ENCODE measurements around the gene SLC6A1.
"Not testable (repeated sequence)": the region's sequence is repeated elsewhere in the genome, so short reads cannot be mapped to it uniquely, and the experiment has no call there.

The SLC6A1 gene

GRCh38 chr3:11057655-11058054 lies 65.1 kb downstream of the SLC6A1 start:
- DNase-seq (ENCODE audit: low read depth in 2 of 2, low spot score in 1 of 2) = no peak

DNA sequence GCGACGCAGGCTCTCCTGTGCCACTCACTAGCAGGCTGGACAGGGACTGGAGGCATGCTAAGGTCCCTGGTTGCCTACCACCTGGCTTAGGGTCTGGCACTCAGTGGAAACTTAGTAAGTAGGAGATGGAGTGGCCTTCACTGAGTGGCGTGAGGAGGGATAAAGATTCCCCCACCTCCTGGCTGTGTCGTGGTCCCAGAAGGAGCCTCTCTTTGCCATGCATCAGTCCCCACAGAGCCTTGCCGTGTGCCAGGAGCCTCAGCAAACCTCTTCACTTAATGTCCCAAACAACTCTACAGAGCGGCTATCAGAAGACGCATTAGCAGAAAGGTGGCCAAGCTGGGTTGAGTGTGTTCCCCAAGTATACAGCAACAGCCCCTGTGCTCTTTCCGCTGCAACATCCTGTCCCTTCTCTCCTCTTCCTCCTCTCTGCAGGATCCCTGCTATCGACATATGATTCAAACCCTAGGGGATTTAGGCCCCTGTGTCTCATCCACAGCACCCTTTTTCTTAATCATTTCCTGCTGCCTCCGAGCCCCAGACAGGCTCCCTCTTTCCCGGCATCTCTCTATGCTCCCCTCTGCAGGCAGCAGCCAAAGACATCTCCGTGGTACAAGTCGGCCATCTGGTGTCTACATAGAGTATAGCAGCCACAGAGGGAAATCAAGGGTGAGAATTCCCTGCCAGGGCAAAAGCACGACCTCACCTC lies 66.7 kb downstream of the SLC6A1 start:
- no peak for DNase-seq (ENCODE audit: low read depth in 2 of 2, low spot score in 1 of 2)

DNA sequence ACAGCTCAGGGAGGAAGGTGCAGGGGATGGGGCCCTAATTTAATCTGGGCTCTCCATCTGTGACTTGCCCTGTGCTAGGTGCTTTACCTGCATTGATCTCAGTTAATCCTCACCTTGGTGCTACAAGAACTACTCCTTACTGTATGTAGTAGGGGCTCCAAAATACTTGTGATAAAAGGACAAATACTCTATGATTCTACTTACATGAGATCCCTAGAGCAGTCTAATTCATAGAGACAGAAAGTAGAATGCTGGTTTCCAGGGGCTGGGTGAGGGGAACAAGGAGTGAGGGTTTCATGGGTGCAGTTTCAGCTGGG lies 67.2 kb downstream of the SLC6A1 start:
- no peak for DNase-seq (ENCODE audit: low read depth in 2 of 2, low spot score in 1 of 2)

DNA sequence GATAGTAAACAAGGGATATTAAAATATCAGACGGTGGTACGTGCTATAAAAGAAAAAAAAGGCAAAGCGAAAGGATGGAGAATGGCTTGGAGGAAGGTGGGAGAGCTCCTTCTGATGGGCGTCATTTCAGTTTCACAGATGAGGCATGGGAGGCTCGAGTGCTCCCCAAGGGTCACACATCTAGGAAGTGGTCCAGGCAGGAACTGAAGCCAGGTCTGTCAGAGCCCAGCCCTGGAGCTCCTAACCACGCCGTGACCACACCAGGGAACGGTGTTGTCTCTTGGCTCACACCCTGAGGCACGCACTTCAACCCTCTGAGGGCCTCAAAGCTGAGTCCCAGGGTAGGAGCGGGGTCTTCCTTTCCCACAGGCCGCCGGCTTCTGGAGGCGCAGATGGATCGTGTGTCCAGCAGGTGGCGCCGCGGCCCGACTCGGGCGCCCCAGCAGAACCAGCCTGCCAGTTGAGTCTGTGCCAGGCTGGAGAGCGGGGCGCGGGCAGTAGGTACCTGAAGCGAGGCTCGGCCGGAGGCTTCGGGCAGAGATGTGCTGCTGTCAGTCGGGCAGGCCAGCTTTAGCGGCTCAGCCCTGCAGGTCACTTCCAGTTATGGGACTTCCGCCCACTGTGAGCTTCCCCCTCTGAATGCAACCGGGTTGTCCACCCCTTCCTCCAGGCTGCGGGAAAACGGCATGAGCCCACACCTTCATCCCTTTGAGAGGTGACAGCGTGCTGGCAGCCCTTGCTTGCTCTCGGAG lies 68.1 kb downstream of the SLC6A1 start:
- peak in 1 of 2 donors; percentile 6 for DNase-seq (ENCODE audit: low read depth in 2 of 2, low spot score in 1 of 2)

- DNase-seq (ENCODE audit: low read depth in 2 of 2, low spot score in 1 of 2) = not testable (repeated sequence)
Measured at GRCh38 chr3:11061268-11061871, 68.8 kb downstream of the SLC6A1 start.

DNA sequence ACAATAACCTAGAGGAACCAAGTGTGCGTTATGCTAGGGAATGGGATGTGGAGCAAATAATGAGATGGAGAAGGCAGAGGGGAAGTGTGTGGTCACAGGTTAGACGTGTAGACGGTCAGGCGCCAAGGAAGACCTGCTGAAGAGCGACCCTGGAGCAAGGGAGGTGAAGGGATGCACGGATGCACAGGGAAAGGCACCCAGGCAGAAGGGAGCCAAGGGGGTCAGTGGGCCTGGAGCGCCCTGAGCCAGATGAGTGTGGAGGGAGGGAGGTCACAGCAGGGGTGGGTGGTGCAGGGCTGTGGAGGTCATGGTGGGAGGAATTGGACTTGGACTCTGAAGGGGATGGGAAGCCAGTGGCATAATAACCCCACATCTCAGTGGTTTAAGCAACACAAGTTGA lies 70.2 kb downstream of the SLC6A1 start:
- no peak for DNase-seq (ENCODE audit: low read depth in 2 of 2, low spot score in 1 of 2)

DNA sequence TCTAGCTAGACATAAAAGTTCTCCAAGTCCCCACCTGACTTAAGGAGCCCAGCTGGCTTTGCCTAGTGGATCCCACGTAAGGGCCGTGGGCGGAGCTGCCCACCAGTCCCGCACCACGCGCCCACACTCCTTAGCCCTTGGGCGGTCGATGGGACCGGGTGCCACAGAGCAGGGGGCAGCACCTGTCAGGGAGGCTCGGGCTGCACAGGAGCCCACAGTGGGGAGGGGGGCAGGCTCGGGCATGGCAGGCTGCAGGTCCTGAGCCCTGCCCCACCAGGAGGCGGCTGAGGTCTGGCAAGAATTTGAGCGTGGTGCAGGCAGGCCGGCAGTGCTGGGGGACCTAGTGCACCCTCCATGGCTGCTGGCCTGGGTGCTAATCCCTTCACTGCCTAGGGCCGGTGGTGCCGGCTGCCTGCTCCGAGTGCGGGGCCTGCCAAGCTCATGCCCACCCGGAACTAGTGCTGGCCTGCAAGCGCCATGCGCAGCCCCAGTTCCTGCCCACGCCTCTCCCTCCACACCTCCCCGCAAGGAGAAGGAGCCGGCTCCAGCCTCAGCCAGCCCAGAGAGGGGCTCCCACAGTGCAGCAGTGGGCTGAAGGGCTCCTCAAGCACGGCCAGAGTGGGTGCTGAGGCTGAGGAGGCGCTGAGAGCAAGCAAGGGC lies 78.7 kb downstream of the SLC6A1 start:
- no peak for DNase-seq (ENCODE audit: low read depth in 2 of 2, low spot score in 1 of 2)

DNA sequence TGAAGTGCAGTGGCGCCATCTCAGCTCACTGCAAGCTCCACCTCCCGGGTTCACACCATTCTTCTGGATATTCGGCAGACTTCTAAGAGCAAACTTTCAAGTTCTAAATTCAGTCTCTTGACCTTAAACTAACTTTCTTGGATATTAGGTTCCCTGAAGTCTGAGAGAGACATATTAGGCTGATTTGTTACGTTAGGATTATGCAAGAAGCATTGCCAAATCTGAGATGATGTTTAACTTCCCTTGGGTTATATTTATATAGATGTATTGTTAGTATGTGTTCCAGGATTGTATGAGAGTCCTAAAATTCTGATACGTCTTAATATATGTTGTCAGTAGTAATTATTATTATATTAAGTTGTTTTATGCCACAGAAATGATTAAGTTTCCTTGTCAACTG lies 80.1 kb downstream of the SLC6A1 start:
- no peak for DNase-seq (ENCODE audit: low read depth in 2 of 2, low spot score in 1 of 2)

DNA sequence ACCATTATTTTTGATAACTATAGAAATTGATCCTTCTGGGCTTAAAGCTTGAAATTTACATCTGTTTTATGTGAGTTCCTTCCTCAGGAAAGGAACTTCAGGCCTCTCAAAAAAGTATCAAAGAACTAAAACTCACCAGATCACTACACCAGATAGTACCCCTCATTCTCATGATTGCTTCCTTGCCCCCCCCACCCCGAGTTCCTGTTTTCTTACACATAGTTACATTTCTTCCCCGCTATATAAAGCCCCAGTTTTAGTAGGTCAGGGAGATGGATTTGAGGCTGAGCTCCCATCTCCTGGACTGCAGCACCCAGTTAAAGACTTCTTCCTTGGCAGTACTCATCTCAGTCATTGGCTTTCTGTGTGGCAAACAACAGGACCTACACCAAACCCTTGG lies 81.5 kb downstream of the SLC6A1 start:
- DNase-seq (ENCODE audit: low read depth in 2 of 2, low spot score in 1 of 2) = no peak

- DNase-seq (ENCODE audit: low read depth in 2 of 2, low spot score in 1 of 2) = no peak
Measured at GRCh38 chr3:11074451-11074850, 81.9 kb downstream of the SLC6A1 start.

DNA sequence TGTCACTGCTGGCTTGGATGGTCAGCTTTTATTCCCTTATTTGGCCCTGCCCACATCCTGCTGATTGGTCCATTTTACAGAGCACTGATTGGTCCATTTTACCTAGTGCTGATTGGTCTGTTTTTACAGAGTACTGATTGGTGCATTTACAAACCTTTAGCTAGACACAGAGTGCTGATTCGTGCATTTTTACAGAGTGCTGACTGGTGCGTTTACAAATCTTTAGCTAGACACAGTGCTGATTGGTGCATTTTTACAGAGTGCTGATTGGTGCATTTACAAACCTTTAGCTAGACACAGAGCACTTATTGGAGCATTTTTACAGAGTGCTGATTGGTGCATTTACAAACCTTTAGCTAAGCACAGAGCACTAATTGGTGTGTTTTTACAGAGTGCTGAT lies 82.6 kb downstream of the SLC6A1 start:
- DNase-seq (ENCODE audit: low read depth in 2 of 2, low spot score in 1 of 2) = not testable (repeated sequence)

- no peak for DNase-seq (ENCODE audit: low read depth in 2 of 2, low spot score in 1 of 2)
Measured at GRCh38 chr3:11076711-11077110, 84.2 kb downstream of the SLC6A1 start.

GRCh38 chr3:11077466-11077865 lies 84.9 kb downstream of the SLC6A1 start:
- no peak for DNase-seq (ENCODE audit: low read depth in 2 of 2, low spot score in 1 of 2)

- no peak for DNase-seq (ENCODE audit: low read depth in 2 of 2, low spot score in 1 of 2)
Measured at GRCh38 chr3:11078826-11079515, 86.4 kb downstream of the SLC6A1 start.

GRCh38 chr3:11080492-11080891 lies 87.9 kb downstream of the SLC6A1 start:
- DNase-seq (ENCODE audit: low read depth in 2 of 2, low spot score in 1 of 2) = no peak

DNA sequence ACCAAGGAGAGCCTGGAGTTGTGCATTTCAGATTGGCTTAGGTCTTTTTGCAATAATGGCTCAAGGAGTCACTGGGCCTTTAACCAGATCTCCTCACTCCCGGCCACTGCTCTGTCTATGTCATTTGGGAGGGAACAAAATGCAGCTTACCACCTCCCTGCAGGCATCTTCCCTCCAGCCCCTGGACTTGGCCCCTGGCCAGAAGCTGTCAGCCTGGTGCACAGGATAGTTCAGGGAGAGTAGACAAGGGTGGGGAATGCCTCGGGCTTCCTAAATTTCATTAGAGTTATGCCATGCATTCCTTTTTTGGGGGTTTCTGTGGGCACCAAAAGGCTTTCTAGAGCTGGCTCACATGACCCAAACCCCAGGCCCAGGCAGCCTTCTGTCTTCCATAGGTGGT lies 91.5 kb downstream of the SLC6A1 start:
- no peak for DNase-seq (ENCODE audit: low read depth in 2 of 2, low spot score in 1 of 2)

DNA sequence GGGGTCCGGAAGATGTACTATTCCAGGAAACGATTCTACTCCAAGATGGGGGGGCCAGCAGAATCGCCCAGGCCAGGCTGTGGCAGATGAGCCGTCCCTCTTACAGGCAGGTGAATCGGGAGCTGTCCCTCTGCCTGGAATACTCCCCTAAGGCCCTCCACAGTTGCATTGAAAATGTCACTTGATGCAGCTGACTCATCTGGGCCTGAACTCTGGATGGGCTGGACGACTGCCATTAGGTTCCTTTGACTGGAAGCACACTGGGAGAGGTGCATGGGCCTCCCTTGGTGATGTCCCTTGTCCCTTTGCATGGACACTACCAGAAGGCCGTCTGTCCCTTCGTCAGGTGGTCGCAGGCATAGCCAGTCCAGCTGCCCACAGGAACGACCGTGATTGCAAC lies 92.1 kb downstream of the SLC6A1 start:
- DNase-seq (ENCODE audit: low read depth in 2 of 2, low spot score in 1 of 2) = no peak

DNA sequence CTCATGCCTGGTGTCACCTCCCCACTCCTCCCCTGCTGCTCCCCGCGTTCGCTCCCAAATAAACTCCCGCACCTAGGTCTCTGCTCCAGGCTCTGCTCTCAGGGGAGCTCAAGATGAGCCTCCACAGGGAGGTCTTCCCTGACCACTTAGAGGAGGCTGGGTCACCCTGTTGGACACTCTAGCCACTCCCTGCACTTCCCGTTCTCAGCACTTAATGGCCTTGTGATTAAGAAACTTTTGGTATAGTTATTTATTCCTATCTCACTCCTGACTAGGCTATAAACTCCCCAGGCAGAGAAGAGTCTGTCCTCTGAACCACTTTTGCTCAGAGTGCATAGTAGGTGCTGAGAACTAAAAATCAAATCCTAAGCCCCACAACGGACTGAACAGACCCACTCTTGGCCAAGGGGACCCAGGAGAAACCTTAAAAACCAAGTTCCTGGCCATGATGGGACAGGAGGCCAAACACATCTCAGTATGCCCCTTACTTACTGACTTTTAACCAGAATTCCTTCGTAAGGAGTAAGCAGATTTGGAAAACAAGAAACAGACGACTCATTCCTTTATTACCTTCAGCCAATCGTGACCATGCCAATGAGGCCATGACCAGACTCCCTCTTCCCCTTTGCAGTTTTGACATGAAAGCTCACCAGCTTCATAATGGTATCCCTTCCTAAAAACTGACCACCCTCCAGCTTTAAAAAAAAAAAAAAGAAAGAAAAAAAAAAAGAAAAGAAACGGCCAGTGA lies 92.7 kb downstream of the SLC6A1 start:
- DNase-seq (ENCODE audit: low read depth in 2 of 2, low spot score in 1 of 2) = no peak

- DNase-seq (ENCODE audit: low read depth in 2 of 2, low spot score in 1 of 2) = no peak
Measured at GRCh38 chr3:11086856-11087255, 94.3 kb downstream of the SLC6A1 start.

GRCh38 chr3:11088066-11088465 lies 95.5 kb downstream of the SLC6A1 start:
- DNase-seq (ENCODE audit: low read depth in 2 of 2, low spot score in 1 of 2) = no peak

DNA sequence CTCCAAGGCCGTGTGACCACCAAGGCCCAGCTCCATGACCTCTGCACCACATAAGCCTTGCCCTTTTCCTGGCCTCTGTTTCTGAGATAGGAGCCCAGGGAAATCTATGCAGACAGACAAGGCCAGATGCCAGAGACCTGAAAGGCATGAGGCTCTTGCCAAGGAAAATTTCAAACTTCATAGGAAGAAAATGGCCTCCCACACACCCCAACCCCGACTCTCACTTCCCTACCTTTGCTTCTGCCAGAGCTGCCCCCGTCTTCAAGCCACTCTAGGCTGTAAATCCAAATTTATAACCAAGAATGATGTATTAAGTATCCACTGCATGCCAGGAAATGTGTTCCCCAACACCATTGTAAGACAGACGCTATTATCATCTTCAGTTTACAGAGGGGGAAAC lies 96.3 kb downstream of the SLC6A1 start:
- DNase-seq (ENCODE audit: low read depth in 2 of 2, low spot score in 1 of 2) = no peak
